ENCODE data around the gene NSMCE1. TPM values are rescaled to one million over a fixed set of nuclear protein-coding genes. Genes with fewer than 3 reads are reported as not detected.

NSMCE1 gene
- total and polyA plus RNA-seq, 2 of the 4 experiments (the other 2 are of a cell fraction): 47.5 to 120 TPM

DNA sequence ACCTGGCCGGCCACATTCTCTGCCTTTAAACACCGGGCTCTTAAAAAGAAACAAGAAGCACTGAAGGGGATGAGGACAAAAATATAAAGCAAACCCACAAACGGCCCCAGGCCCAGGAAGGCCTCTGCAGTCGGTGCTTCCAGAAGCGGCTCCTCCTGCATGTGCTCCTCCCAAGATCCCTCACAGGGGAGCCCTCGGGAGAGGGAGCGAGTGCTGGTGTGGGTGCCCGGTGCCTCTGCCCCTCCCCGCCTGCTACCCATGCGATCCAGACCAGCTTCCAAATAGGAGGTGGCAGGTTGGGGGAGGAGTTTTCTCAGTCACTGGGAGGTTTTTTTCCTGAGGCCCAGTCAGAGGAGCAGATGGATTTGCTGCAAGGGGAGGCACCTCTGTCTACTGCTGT lies 49.4 kb downstream of the NSMCE1 start:
- no TSS peak for BruUV-seq (replicated peaks)
- H3K4me1 ChIP-seq (ENCODE audit: control insufficient read depth, insufficient read depth, low read length): peaks cover 26% of the 10 kb centered on the region

More for the DNA sequence above, 49.4 kb downstream of the NSMCE1 start:
- dilution Hi-C loops (cut with HindIII; ENCODE audit: low sequenced_read_pairs, unreplicated experiment): no loop called here
- DNase-seq (no peak), ATAC-seq (ENCODE audit: low read depth) (no peak)
- CTCF ChIA-PET: no interaction called here
- Histone ChIP-seq H3K9me3 (ENCODE audit: control insufficient read depth, insufficient read depth, low read length) (no peaks in the 10 kb centered on the region), H2AFZ (replicated peaks; ENCODE audit: low read length, poor library complexity) (no peak overlapping the region), H3K4ac (ENCODE audit: low read depth, low read length) (no peak overlapping the region), H3K4me3 (ENCODE audit: insufficient read depth, low read depth, low read length) (no peak overlapping the region), H2BK15ac (ENCODE audit: low read depth, low read length) (no peak overlapping the region), H4K5ac (ENCODE audit: low read depth, low read length) (no peak overlapping the region), H3K56ac (ENCODE audit: extremely low read depth, insufficient read depth, low read length) (no peak overlapping the region), H2BK20ac (ENCODE audit: low read depth, low read length) (no peak overlapping the region), H3K14ac (replicated peaks; ENCODE audit: low read depth, low read length) (no peak overlapping the region), H2BK120ac (ENCODE audit: low read depth, low read length) (no peak overlapping the region), H2AK9ac (replicated peaks; ENCODE audit: low read depth, low read length, poor library complexity) (no peak overlapping the region), H2BK5ac (ENCODE audit: low read depth, low read length, poor library complexity, severe bottlenecking) (no peak overlapping the region), H4K8ac (ENCODE audit: low read depth in 2 of 2, low read length in 2 of 2) (no peak overlapping the region), H4K20me1 (ENCODE audit: insufficient read depth, low read length) (no peaks in the 10 kb centered on the region; the same call in 1 of the 2 replicates), H3K18ac (ENCODE audit: low read depth, low read length) (no peak overlapping the region), H3K36me3 (ENCODE audit: control insufficient read depth, insufficient read depth, low read length) (peaks cover 13% of the 10 kb centered on the region), H3K27me3 (ENCODE audit: control insufficient read depth, insufficient read depth, low read length) (no peaks in the 10 kb centered on the region), H3K23ac (ENCODE audit: low read depth, low read length) (no peak overlapping the region), H3K79me1 (ENCODE audit: low read depth in 1 of 2, low read length in 2 of 2) (peaks cover 0 to 11% of the 10 kb centered on the region in 2 experiments; a peak in 2 of 4 replicates), H3K9me1 (ENCODE audit: insufficient read depth, low read length) (peaks cover 21% of the 10 kb centered on the region), H4K91ac (ENCODE audit: insufficient read depth, low read depth, low read length) (no peak overlapping the region), H2AK5ac (ENCODE audit: low read depth, low read length) (no peak overlapping the region), H3K27ac (ENCODE audit: insufficient read depth, low read length) (no peak overlapping the region), H3K9ac (ENCODE audit: low read depth, low read length) (no peak overlapping the region), H3K4me2 (ENCODE audit: low read depth, low read length) (no peak overlapping the region)
- POLR2A ChIA-PET (ENCODE audit: unreplicated experiment): no interaction called here
- in situ Hi-C loops (cut with MboI; ENCODE audit: low sequenced_read_pairs): no loop called here
- no peak for TF ChIP-seq CEBPB (IDR thresholded peaks at IDR 0.05; ENCODE audit: low read depth, low read length)
- no peak for TF ChIP-seq SMC3 (IDR thresholded peaks at IDR 0.05; ENCODE audit: low read depth, low read length)
- TF ChIP-seq POLR2A (IDR thresholded peaks at IDR 0.05; ENCODE audit: low read depth, low read length): no peak
- no peak for TF ChIP-seq BHLHE40 (IDR thresholded peaks at IDR 0.05; ENCODE audit: low read depth, low read length)
- no peak for TF ChIP-seq CHD1 (IDR thresholded peaks at IDR 0.05; ENCODE audit: low read depth, low read length)
- no peak for TF ChIP-seq RCOR1 (IDR thresholded peaks at IDR 0.05; ENCODE audit: insufficient replicate concordance, low read length)
- TF ChIP-seq, protein P1, sequence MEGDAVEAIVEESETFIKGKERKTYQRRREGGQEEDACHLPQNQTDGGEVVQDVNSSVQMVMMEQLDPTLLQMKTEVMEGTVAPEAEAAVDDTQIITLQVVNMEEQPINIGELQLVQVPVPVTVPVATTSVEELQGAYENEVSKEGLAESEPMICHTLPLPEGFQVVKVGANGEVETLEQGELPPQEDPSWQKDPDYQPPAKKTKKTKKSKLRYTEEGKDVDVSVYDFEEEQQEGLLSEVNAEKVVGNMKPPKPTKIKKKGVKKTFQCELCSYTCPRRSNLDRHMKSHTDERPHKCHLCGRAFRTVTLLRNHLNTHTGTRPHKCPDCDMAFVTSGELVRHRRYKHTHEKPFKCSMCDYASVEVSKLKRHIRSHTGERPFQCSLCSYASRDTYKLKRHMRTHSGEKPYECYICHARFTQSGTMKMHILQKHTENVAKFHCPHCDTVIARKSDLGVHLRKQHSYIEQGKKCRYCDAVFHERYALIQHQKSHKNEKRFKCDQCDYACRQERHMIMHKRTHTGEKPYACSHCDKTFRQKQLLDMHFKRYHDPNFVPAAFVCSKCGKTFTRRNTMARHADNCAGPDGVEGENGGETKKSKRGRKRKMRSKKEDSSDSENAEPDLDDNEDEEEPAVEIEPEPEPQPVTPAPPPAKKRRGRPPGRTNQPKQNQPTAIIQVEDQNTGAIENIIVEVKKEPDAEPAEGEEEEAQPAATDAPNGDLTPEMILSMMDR (conservative IDR thresholded peaks at IDR 0.05; ENCODE audit: low read depth, low read length): no peak
- no peak for TF ChIP-seq FOS (IDR thresholded peaks at IDR 0.05; ENCODE audit: low read depth, low read length)
- TF ChIP-seq, protein P2, sequence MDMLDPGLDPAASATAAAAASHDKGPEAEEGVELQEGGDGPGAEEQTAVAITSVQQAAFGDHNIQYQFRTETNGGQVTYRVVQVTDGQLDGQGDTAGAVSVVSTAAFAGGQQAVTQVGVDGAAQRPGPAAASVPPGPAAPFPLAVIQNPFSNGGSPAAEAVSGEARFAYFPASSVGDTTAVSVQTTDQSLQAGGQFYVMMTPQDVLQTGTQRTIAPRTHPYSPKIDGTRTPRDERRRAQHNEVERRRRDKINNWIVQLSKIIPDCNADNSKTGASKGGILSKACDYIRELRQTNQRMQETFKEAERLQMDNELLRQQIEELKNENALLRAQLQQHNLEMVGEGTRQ (IDR thresholded peaks at IDR 0.05; ENCODE audit: low read depth, low read length): no peak
- TF ChIP-seq RAD21 (IDR thresholded peaks at IDR 0.05; ENCODE audit: low read length): no peak
- TF ChIP-seq, protein P3, sequence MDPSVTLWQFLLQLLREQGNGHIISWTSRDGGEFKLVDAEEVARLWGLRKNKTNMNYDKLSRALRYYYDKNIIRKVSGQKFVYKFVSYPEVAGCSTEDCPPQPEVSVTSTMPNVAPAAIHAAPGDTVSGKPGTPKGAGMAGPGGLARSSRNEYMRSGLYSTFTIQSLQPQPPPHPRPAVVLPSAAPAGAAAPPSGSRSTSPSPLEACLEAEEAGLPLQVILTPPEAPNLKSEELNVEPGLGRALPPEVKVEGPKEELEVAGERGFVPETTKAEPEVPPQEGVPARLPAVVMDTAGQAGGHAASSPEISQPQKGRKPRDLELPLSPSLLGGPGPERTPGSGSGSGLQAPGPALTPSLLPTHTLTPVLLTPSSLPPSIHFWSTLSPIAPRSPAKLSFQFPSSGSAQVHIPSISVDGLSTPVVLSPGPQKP (IDR thresholded peaks at IDR 0.05; ENCODE audit: borderline replicate concordance, low read depth, low read length): no peak
- TF ChIP-seq MAZ (IDR thresholded peaks at IDR 0.05; ENCODE audit: borderline replicate concordance, low read depth, low read length): no peak
- TF ChIP-seq NFE2L2 (IDR thresholded peaks at IDR 0.05; ENCODE audit: low read depth, low read length): no peak
- intact Hi-C loops (cut with micrococcal nuclease): no loop called here
- WGBS, 2 experiments (ENCODE audit: extremely low coverage in 2 of 2, insufficient read length in 1 of 2): 74% methylated on average over 5 of the region's 10 CpGs; no CpG with 5 or more reads in 1 of the 2 experiments
